Epithelial cell of esophagus (primary cell): ENCODE results near the gene DDX21.
"Not testable (repeated sequence)": the region's sequence is repeated elsewhere in the genome, so short reads cannot be mapped to it uniquely, and the experiment has no call there.

ENCODE experiments used
- DNase-seq: peaks from one replicate; pipeline ENCODE4 v3.0.0; 2010; ENCODE audit warnings: low read depth
- H3K4me3 ChIP-seq: 2 replicates; pipeline ENCODE4 v1.5.1; 2011; ENCODE audit warnings: mild to moderate bottlenecking, low read length, control low read depth
- TF ChIP-seq, protein P1 (sequence below): IDR thresholded peaks from 2 replicates; pipeline ENCODE4 v1.5.1; 2011; ENCODE audit warnings: low read depth, mild to moderate bottlenecking, low read length, control low read depth, inconsistent platforms; ENCODE audit not compliant: insufficient read depth; ENCODE audit errors: missing control alignments

DDX21 gene

DNA sequence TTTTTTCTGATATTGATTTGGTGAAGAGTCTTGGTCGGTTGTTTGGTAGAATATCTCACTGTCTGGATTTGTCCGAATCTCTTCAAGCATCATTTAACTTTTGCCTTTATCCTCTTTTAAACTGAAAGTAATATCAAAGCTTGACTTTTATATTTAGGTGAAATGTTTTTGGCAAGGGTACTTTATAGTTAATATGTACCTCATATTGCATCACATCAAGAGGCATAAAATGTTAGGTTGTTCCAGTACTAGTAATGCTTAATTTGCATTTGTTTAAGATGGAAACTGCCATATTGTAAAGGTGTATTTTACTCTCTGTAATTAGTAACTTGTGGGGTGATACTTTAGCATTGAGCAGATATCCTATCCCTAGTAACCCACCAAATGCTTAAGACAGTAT, 17.1 kb upstream of the DDX21 start:
- no peak for DNase-seq
- TF ChIP-seq, protein P1, sequence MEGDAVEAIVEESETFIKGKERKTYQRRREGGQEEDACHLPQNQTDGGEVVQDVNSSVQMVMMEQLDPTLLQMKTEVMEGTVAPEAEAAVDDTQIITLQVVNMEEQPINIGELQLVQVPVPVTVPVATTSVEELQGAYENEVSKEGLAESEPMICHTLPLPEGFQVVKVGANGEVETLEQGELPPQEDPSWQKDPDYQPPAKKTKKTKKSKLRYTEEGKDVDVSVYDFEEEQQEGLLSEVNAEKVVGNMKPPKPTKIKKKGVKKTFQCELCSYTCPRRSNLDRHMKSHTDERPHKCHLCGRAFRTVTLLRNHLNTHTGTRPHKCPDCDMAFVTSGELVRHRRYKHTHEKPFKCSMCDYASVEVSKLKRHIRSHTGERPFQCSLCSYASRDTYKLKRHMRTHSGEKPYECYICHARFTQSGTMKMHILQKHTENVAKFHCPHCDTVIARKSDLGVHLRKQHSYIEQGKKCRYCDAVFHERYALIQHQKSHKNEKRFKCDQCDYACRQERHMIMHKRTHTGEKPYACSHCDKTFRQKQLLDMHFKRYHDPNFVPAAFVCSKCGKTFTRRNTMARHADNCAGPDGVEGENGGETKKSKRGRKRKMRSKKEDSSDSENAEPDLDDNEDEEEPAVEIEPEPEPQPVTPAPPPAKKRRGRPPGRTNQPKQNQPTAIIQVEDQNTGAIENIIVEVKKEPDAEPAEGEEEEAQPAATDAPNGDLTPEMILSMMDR, result no peak
- H3K4me3 ChIP-seq, result no peak overlapping the region

DNA sequence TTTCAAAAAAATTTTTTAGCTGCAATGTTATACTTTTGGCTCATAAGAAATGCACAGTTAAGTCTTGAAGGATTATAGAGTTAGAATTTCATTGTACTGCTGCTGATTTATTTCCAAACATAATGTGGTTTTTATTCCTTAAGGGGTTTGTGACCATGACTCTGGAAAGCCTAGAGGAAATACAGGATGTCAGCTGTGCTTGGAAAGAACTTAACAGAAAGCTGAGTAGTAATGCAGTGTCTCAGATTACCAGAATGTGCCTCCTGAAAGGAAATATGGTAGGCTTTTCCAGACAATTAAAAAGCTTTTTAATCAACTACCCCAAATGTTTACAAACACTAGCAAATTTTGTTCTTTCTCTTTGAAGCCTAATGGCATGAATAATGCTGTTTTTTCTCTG, 15.1 kb upstream of the DDX21 start:
- not testable (repeated sequence) for DNase-seq, H3K4me3 ChIP-seq

DNA sequence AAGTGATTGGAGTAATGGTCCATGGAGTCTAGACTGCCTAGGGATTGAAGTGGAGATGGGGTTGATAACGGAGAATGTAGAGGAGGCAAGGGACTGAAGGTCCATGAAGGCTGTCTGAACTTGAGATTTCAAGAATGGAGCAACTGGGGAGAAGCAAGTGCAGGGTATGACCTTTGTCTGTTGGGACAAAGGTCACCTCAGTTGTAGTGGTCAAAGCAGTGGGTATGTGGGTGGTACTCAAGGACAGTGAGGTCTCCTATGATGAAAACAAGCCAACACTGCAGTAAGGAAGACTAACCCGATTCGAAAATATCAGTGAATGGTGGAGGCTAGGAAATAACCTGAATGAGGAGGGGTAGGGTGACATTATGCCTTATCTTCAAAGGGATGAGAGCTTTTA, 5.4 kb upstream of the DDX21 start:
- DNase-seq, result no peak
- TF ChIP-seq, protein P1, result no peak
- no peak overlapping the region for H3K4me3 ChIP-seq

DNA sequence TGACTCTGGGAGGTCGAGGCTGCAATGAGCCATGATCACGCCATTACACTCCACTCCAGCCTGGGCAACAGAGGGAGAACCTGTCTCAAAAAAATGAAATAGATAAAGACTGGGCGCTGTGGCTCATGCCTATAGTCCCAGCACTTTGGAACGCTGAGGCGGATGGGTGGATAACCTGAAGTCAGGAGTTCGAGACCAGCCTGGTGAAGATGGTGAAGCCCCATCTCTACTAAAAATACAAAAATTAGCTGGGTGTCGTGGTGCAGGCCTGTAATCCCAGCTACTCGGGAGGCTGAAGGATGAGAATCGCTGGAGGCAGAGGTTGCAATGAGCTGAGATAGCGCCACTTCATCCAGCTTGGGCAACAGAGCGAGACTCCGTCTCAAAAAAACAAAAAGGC, 1.1 kb upstream of the DDX21 start:
- no peak for DNase-seq
- TF ChIP-seq, protein P1, result no peak
- peak overlapping the region; percentile 97 for H3K4me3 ChIP-seq

DNA sequence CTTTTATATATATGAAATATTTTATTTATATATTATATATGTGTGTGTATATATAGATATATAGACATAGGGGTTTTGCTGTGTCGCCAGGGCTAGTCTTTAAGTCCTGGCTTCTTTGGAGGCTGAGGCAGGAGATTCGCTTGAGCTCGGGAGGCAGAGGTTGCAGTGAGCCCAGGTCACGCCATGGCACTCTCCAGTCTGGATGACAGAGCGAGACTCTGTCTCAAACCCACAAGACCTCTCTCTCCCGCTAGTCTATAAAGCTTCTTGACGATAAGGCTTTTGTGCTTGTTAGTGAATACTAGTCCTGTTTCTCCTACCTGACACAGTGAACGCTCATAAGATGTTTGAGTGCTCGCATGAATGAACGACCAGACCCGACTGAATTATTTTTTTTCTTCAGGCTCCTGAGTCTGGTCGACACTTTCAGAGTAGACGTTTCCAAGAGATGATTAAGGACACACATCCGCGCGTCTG, 577 bp upstream of the DDX21 start:
- DNase-seq, result no peak
- peak overlapping the region; percentile 97 for H3K4me3 ChIP-seq
- TF ChIP-seq, protein P1, result no peak

DNA sequence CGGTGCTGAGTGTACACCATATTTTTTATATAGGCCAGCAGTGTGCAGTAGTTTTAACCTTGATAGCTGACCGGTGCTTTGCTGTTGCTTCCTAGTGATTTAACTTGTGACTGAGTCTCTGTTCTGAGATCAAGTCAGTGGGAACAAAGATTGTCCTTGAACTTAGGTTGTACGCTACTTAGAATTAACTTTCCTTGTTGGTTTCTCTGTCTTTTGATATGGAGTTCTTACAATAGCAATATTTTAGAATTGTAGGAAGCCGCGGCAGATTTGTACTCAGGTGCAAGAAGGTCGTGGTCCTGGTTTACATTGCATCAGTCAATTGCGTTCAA, 1.3 kb downstream of the DDX21 start:
- H3K4me3 ChIP-seq, result peak overlapping the region; percentile 97
- TF ChIP-seq, protein P1, result no peak
- DNase-seq, result peak; percentile 2

DNA sequence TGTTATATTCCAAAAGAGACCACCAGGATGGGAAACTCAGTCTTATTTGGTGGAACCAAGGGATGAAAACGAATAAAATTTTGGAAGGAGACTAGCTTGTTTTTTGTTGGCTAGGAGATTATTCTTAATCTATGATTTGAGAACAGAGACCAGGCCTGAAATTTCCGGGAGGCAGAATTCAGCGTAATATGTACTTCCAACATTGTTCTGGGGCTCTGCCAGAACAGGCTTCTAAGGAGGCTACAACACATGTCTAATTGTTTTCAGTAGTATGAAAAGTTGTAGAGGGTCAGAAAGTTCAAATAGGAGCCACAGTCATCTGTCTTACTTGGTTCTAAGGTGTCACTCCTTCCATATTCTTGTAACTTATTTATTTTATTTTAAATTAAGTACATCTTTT, 1.7 kb downstream of the DDX21 start:
- no peak for DNase-seq
- peak overlapping the region; percentile 97 for H3K4me3 ChIP-seq
- TF ChIP-seq, protein P1, result no peak
